ENCODE data around the gene SUMF1. TPM values are rescaled to one million over a fixed set of nuclear protein-coding genes. Genes with fewer than 3 reads are reported as not detected.

SUMF1 gene
- total and polyA plus RNA-seq, 2 of the 13 experiments (the other 11 are each of a cell fraction or from before 2014, with no cell fraction given) = 18.5 to 28.9 TPM

DNA sequence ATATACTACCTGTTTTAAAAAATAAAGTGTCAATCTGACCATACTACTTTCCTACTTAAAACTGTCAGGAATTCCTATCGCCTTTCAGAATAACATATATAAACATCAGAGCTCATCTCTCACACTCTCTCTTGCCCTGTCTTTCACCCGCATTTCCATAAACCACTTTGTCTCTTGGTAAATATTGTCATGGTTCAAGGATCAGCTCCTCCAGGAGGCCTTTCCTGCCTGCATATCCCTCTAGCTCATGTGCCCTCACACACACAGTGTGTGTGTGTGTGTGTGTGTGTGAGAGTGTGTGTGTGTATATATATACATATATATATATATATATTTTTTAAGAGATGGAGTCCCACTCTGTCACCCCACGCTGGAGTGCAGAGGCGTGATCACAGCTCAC, 6.7 kb downstream of the SUMF1 start:
- Histone ChIP-seq H3K27me3 (ENCODE audit: control insufficient read depth in 1 of 2, insufficient read depth in 2 of 2, low read length in 2 of 2) (no peaks in the 10 kb centered on the region), H3K9ac (ENCODE audit: insufficient read depth, low read depth, low read length) (no peak overlapping the region), H2AFZ (ENCODE audit: low read length) (no peak overlapping the region), H3K79me2 (ENCODE audit: insufficient read depth, low read length) (no peaks in the 10 kb centered on the region), H3K9me3 (ENCODE audit: low read length) (no peaks in the 10 kb centered on the region), H4K20me1 (ENCODE audit: insufficient read depth, low read length) (no peaks in the 10 kb centered on the region), H3K4me3 (replicated peaks in 1 of 3; ENCODE audit: insufficient read depth in 1 of 3, low read depth in 2 of 3, low read length in 3 of 3) (no peak overlapping the region), H3K4me1 (ENCODE audit: insufficient read depth, low read length) (peaks cover 30% of the 10 kb centered on the region), H3K36me3 (replicated peaks in 1 of 2; ENCODE audit: control insufficient read depth in 1 of 2, insufficient read depth in 2 of 2, low read length in 2 of 2) (no peaks in the 10 kb centered on the region), H3K27ac (ENCODE audit: extremely low read length, insufficient read depth, low read length) (peak overlapping the region; percentile 4), H3K4me2 (ENCODE audit: low read depth, low read length) (no peak overlapping the region; the same call in 1 of the 2 replicates)
- POLR2A ChIA-PET = interaction anchor here (1.0 to 1.7 kb wide), 2 partner anchors 20 to 32 kb away, joined by 4 to 11 read pairs; partner anchors contain the start of gene ITPR1
- intact Hi-C loops (cut with micrococcal nuclease; ENCODE audit: unreplicated experiment) (no loop called here), in situ Hi-C loops (cut with HindIII; ENCODE audit: extremely low pct_ligation_motif_present, low pct_unique_long_range_greater_than_20kb) (no loop called here)
- DNase-seq (ENCODE audit: low spot score) = peak; percentile 64
- no TSS peak for BruUV-seq (replicated peaks)
- FAIRE-seq = no peak
- CTCF ChIA-PET (ENCODE audit: low intra/inter-chr PET ratio, low total read pairs) = no interaction called here
- peak; percentile 95 for ATAC-seq
- WGBS (ENCODE audit: low lambda C conversion rate) = 33% methylated on average over 4 of the region's 4 CpGs
- 0 out of 2 replicates have a peak, but pooled peaks have one; percentile 25 for TF ChIP-seq GATAD2A (CRISPR knock-in tag; IDR thresholded peaks at IDR 0.05)
- TF ChIP-seq, protein P1, sequence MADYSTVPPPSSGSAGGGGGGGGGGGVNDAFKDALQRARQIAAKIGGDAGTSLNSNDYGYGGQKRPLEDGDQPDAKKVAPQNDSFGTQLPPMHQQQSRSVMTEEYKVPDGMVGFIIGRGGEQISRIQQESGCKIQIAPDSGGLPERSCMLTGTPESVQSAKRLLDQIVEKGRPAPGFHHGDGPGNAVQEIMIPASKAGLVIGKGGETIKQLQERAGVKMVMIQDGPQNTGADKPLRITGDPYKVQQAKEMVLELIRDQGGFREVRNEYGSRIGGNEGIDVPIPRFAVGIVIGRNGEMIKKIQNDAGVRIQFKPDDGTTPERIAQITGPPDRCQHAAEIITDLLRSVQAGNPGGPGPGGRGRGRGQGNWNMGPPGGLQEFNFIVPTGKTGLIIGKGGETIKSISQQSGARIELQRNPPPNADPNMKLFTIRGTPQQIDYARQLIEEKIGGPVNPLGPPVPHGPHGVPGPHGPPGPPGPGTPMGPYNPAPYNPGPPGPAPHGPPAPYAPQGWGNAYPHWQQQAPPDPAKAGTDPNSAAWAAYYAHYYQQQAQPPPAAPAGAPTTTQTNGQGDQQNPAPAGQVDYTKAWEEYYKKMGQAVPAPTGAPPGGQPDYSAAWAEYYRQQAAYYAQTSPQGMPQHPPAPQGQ (CRISPR knock-in tag; IDR thresholded peaks at IDR 0.05; ENCODE audit: borderline replicate concordance) = no peak
- no peak for TF ChIP-seq ZNF468 (CRISPR knock-in tag; IDR thresholded peaks at IDR 0.05)
- TF ChIP-seq SOX5 (CRISPR knock-in tag; IDR thresholded peaks at IDR 0.05; ENCODE audit: borderline replicate concordance) = peak; percentile 44; the same call in 1 of the 2 replicates
- peak; percentile 31; the same call in 1 of the 2 replicates for TF ChIP-seq ETV5 (CRISPR knock-in tag; IDR thresholded peaks at IDR 0.05; ENCODE audit: borderline replicate concordance)
- peak; percentile 32; the same call in 1 of the 2 replicates for TF ChIP-seq SAP130 (CRISPR knock-in tag; IDR thresholded peaks at IDR 0.05; ENCODE audit: low read depth)
- TF ChIP-seq RBAK (CRISPR knock-in tag; IDR thresholded peaks at IDR 0.05) = no peak
- TF ChIP-seq FOXA3 (CRISPR knock-in tag; IDR thresholded peaks at IDR 0.05) = peak; percentile 62; the same call in 1 of the 2 replicates
- TF ChIP-seq, protein P2, sequence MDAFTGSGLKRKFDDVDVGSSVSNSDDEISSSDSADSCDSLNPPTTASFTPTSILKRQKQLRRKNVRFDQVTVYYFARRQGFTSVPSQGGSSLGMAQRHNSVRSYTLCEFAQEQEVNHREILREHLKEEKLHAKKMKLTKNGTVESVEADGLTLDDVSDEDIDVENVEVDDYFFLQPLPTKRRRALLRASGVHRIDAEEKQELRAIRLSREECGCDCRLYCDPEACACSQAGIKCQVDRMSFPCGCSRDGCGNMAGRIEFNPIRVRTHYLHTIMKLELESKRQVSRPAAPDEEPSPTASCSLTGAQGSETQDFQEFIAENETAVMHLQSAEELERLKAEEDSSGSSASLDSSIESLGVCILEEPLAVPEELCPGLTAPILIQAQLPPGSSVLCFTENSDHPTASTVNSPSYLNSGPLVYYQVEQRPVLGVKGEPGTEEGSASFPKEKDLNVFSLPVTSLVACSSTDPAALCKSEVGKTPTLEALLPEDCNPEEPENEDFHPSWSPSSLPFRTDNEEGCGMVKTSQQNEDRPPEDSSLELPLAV (CRISPR knock-in tag; conservative IDR thresholded peaks at IDR 0.05; ENCODE audit: low read depth) = no peak
- no peak for TF ChIP-seq ZNF546 (CRISPR knock-in tag; conservative IDR thresholded peaks at IDR 0.05)
- TF ChIP-seq HOXA3 (CRISPR knock-in tag; IDR thresholded peaks at IDR 0.05) = 0 out of 2 replicates have a peak, but pooled peaks have one; percentile 13
- TF ChIP-seq DPF2 (CRISPR knock-in tag; IDR thresholded peaks at IDR 0.05; ENCODE audit: borderline replicate concordance, low read depth) = peak; percentile 30; the same call in 1 of the 2 replicates
- no peak for TF ChIP-seq FOXP1 (IDR thresholded peaks at IDR 0.05)
- peak; percentile 52 for TF ChIP-seq FOXP1 (CRISPR knock-in tag; IDR thresholded peaks at IDR 0.05)
- no peak for TF ChIP-seq PAF1 (CRISPR knock-in tag; IDR thresholded peaks at IDR 0.05)
- TF ChIP-seq, protein P3, sequence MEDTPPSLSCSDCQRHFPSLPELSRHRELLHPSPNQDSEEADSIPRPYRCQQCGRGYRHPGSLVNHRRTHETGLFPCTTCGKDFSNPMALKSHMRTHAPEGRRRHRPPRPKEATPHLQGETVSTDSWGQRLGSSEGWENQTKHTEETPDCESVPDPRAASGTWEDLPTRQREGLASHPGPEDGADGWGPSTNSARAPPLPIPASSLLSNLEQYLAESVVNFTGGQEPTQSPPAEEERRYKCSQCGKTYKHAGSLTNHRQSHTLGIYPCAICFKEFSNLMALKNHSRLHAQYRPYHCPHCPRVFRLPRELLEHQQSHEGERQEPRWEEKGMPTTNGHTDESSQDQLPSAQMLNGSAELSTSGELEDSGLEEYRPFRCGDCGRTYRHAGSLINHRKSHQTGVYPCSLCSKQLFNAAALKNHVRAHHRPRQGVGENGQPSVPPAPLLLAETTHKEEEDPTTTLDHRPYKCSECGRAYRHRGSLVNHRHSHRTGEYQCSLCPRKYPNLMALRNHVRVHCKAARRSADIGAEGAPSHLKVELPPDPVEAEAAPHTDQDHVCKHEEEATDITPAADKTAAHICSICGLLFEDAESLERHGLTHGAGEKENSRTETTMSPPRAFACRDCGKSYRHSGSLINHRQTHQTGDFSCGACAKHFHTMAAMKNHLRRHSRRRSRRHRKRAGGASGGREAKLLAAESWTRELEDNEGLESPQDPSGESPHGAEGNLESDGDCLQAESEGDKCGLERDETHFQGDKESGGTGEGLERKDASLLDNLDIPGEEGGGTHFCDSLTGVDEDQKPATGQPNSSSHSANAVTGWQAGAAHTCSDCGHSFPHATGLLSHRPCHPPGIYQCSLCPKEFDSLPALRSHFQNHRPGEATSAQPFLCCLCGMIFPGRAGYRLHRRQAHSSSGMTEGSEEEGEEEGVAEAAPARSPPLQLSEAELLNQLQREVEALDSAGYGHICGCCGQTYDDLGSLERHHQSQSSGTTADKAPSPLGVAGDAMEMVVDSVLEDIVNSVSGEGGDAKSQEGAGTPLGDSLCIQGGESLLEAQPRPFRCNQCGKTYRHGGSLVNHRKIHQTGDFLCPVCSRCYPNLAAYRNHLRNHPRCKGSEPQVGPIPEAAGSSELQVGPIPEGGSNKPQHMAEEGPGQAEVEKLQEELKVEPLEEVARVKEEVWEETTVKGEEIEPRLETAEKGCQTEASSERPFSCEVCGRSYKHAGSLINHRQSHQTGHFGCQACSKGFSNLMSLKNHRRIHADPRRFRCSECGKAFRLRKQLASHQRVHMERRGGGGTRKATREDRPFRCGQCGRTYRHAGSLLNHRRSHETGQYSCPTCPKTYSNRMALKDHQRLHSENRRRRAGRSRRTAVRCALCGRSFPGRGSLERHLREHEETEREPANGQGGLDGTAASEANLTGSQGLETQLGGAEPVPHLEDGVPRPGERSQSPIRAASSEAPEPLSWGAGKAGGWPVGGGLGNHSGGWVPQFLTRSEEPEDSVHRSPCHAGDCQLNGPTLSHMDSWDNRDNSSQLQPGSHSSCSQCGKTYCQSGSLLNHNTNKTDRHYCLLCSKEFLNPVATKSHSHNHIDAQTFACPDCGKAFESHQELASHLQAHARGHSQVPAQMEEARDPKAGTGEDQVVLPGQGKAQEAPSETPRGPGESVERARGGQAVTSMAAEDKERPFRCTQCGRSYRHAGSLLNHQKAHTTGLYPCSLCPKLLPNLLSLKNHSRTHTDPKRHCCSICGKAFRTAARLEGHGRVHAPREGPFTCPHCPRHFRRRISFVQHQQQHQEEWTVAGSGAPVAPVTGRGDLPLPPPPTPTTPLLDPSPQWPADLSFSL (CRISPR knock-in tag; IDR thresholded peaks at IDR 0.05) = peak; percentile 74; the same call in 1 of the 2 replicates
- TF ChIP-seq NBN (conservative IDR thresholded peaks at IDR 0.05) = no peak
